Activated CD4-positive, alpha-beta T cell treated with anti-CD3 and anti-CD28 coated beads, Interleukin-2, amount 50 U/mL, for 1 hour (primary cell): Measurements from ENCODE around the gene MEGF11.

Source experiments
- DNase-seq: peaks from one replicate; pipeline ENCODE4 v3.0.0-alpha.2; 2020

MEGF11 gene

DNA sequence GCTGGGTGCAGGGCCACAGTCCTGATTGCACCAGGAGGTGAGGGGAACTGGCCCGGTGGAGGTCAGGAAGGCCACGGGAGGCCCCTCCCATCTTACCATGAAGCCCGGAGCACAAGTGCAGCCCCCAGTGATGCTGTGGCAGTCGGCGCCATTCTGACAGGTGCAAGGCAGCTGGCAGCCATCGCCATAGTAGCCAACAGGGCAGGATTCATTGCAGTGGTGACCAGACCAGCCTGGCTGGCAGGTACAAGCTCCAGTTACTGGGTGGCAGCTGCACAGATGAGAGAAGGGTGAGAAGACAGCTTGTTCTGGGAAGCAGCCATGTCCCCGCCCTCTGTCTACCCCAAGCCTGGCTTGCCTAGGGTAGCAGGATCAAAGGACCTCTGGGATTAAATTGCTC lies 296.1 kb downstream of the MEGF11 start:
- DNase-seq: no peak

DNA sequence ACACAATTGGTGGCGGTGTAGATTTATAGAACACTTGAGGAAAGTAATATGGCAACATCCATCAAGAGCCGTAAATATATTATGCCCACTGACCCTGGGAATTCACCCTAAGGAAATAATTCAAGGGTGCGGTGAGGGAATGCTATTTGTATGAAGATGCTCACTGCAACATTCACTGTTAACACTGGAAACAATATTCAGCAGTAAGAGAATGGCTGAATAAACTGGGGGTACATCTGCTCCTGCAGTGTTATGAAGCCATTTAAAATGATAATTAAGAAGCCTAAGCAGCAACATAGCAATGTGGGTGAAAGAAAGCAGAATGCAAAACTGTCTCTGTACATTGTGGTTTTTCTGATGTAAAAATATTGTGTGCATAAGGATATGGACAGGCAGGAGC lies 296.7 kb downstream of the MEGF11 start:
- no peak for DNase-seq

DNA sequence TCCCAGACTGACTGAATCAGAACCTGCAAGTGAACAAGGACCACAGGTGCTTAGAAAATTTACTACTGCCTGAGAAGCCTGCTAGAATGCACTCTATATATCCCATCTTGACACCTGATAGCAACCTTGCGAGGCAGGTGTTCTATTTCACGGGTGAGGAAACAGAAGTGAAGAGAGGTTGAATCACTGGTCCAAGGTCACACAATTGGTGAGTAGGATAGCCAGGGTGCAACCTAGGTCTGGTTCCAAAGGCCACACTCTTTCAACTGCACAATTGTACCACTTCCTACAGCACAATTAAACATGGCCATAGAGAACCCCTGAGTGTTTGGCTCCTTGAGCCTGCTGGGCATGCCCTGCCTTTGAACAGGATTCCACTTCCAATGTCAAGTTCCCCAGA lies 297.2 kb downstream of the MEGF11 start:
- no peak for DNase-seq

DNA sequence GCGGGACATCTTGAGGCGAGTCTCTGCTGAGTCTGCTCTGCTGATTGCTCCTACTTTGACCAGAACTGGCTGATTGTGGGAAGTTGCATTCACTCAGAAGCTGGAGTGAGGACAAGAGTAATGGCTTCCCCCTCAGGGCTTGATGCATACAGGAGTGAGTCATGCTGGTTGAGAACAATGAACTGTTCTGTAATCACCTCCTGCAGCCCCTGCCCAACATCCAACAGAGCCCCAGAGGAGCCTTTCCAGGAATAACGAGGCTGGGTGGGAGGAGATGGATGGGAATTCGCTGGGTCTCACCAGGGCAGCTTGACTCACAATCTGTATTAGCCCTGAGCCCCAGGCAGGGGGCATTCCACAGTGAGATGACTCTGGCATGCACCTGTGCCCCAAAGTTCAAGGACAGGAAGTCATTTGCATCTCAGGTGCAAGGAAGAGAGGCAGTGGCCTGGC lies 299.2 kb downstream of the MEGF11 start:
- DNase-seq: no peak

DNA sequence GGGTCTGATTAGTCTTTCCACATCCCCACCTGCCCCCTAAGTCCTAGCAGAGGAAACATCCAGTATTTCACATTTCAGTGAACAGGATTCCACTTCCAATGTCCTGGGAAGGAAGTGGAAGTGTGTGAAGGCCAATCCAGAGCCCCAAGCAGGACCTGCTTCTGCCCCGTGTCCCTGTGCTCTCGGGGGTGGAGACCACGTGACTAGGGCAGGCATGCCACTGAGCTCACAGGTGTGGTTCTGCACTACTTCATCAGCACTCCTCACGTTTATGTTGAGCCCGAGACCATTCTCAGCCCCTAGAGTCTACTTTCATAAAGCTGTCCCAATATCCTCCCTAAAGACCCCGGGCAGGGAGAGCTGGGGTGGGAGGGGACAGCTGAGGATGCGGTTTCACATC lies 299.9 kb downstream of the MEGF11 start:
- no peak for DNase-seq

DNA sequence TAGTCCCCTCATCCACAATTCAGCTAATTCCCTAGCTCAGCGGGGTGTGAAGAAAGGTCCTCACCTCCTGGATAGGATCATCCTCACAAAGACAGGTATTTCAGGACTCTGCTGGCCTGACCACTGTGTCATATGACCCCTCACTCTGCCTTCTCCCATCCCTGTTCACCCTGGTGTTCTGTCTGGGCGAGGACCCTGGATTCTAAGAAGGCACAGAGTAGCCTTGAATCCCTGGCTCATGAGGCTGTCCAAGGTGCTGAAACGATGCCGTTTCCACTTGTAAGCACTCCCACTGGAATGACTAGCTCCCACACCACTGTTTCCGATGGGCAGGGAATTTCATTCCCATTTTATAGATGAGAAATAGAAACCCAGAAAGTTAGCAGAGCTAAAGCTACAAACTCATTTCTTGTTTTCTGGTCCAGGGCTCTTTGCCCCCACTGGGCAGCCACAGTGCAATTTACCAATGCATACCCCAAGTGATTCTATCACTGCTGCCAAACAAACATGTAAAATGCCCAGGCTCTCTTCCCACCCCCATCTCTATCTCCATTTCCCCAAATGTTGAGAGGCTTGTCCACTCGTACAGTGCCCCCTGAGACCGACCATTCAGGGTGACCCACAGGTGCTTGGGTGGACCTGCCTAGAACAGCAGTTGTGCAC lies 301.0 kb downstream of the MEGF11 start:
- no peak for DNase-seq

DNA sequence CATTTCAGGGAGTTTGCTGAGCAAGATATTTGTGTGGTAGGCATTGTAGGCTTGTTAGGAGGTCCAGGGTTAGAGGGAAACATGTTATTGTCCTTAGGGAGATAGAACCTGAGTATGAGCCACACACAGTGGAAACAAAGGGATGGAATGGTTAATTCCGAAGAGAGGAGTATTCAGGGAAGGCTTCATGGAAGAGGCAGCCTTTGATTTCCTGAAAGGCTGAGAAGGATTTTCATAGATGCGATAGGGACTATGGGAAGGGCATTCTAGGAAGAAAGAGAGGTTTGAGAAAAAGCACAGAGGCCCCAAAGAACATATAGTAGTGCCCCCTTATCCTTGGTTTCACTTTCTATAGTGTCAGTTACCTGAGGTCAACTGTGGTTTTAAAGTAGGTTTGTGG lies 302.5 kb downstream of the MEGF11 start:
- DNase-seq: no peak

DNA sequence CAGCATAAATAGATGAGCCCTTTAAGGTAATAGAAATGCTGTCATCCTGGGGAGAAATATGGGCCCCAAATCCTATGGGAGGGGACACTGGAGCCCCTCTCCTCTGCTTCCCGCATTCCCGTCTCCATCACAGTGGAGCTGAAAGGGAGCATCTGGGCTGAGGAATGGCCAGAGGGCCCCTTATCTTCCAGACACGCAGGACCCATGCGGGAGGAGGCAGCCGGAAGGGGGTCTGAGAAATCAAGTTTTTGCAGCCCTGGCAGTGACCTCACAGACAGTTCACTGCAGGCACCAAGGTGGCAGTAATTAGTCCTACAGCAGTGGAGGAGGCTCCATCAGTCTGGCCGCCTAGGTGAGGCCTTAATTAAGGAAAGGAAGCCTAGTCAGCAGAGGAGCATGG lies 304.1 kb downstream of the MEGF11 start:
- DNase-seq: no peak

DNA sequence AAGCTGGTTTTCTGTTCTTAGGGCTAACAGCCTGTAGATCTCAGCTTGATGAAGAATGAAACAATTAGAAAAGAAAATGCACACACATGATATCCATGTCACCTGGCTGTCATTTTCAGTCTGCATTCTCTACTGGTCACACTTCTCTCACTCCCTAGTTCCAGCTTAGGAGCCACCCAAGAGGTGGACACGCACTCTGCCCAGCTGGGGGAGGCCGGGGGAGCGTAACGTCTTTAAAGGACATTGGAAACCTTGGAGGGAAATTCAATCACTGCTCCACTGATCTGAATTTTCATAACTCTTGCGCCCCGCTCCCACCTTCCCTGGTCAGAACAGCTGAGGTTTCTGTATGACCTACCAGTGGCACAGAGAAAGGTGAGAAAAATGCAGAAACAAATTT lies 304.5 kb downstream of the MEGF11 start:
- DNase-seq: no peak

DNA sequence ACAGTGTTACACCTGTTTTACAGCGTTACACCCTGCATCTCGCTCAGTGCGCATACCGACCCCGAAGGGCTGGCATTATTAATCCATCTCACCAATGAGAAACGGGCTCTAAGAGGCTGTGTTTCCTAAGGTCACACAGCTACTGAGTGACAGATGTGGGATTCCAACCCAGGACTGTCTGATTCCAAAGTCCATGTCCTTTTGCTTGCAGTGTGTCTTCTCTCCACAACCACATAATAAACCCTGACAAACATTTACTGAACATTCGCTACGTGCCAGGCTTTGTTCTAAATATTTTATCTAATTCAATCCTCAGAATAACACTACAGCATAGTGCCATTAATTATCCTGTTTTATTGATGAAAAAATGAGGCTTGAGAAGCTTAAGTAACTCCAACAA lies 305.2 kb downstream of the MEGF11 start:
- no peak for DNase-seq

DNA sequence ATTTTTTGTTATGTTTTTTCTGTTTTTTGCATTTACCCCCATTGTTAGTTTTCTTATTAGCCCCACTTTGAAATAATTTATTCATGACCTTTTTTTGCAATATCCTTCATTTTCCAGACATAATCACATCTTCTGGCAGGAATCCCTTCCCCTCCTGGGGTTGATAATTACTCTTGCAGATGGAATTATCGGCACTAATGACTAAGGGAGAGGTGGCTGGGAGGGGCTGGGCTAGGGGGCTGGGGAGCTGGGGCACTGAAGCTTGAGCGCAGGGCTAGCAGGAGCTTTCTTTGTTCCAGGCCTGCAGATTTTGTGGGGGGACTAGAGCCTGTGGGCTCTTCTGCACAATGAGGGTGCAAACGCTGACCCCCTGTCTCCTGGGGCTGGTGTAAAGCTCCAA lies 306.5 kb downstream of the MEGF11 start:
- no peak for DNase-seq

DNA sequence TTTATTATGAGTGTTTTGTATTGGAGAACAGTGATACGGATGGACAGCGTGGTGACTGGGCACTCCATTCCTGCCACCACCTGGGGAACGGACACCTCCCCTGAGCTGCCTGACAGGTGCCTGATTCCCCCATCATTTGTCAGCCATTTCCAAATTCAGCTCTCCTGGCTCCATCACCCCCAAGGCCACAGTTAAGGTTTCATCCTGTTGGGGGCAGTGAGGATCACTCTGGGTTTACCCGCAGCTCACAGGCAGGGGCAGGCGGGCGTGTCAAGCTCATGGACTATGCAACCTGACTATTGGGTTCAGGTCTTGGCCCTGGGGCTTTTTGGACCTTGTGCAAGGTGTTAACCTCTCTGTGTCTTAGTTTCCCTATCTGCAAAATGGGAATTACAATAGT lies 307.9 kb downstream of the MEGF11 start:
- DNase-seq: no peak

DNA sequence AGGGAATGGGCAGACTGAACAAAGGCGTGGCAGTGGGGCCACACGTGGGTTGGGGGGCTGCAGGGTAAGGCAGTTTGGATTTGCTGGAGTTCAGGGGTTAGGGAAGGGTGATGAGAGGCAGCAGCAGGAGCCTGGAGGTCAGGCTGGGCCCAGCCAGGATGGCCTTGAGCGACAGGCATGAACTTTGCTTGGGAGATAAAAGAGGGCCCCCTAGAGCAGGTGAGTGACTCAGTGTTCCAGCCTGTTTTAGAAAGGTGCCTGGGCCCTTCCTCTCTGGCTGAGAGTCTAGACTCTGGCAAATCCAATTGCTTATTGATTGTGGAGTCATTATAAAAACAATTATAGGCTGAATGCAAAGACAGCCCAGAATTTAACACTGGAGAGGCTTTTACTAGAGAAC lies 309.1 kb downstream of the MEGF11 start:
- no peak for DNase-seq

DNA sequence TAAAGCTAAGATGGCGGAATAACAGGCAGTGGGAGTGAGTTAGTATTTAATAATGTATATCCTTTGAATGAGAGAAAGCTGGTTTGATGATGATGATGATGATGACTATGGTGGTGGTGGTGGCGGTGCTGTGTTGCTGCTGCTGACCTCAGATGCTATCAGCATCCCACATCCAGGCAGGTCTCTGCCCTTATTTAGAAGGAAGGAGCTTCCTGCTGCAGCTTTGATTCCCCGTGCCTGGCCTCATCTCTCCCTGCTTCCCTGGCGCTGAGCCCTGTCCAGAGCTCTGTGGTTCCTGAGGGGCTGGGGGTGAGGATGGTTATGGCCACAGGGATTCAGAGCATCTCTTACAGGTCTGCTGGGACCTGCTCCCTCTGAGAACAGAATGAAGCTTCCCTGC lies 311.1 kb downstream of the MEGF11 start:
- DNase-seq: no peak

DNA sequence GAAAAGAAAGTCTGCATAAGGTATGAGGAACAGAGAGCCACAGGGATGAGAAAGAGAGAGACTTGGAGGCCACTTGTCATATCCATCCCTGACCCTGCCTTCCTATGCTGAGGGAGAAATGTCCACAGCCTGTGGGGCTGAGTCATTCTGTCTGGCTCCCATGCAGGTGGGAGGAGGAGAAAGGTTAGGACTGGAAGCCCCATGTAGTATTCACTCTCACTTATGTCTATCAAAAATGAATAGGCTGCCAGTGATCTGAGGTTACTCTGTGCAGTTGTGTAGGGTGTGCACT lies 313.0 kb downstream of the MEGF11 start:
- no peak for DNase-seq

DNA sequence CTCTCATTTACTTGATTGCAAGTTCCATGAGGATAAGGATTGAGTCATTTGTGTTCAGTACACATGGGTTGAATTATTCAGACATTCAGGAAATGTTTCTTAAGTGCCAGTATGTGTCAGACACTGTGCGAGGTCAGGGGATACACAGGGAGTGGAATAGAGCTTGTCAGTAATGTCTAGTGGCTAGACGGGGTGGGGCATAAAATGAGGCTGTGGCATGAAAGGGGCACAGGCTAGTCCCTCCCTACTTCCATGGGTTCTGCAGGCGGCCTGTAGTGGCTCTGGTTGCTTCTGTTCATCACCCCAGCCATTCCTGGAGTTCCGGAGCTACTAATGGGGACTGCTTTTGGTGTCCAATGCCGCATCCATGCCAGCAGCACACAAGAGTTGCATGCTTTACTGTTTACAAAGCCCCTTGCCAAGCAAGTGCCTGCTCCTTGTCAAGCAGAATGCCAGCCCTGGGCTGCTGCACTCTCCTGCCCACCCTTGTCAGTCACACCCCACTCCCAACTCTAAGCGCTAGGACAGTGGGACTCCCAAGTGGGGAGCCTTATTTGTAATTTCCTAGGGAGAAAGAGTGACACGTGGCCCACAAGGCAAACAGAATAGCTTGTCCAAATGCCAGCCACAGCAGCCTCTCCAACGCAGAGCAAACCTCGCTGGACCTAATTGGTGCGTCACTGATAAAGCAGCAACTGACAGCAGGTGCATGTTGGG lies 313.5 kb downstream of the MEGF11 start:
- no peak for DNase-seq

DNA sequence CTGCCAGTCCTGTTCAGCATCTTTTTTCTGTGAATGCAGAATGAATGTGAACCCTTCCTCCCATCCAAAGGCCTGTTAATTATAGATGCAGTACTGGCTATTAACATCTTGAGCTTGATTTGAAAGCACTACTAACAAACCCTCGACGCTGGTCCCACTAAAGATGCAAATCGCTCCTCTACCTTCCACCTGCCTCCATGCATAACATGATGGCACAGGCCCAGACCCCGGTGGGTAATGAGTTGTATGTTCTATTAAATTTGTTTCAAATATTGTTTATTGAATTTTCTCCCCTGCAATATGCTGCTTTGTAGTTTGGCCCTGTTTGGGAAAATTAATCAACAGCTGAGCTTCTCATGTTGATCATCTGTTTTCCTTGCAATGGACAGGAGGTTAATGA lies 314.9 kb downstream of the MEGF11 start:
- DNase-seq: no peak

DNA sequence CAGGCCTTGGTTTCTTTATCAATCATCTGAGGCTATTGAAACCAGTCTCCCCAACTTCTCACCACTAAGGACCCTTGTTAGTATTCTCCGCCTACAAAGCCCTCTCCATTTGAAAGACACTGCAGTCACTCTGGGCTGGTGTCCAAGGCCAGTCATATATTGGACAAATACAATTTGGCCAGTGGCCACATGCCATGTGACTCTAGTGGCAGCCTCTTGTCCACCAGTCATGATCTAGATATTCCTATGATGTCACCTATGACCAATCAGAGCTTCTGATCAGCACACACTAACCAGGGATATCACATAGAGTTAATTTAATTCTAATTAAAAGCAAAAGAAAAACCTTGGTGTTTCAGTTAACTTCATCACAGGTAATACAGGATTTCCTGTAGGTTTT lies 316.1 kb downstream of the MEGF11 start:
- DNase-seq: no peak

DNA sequence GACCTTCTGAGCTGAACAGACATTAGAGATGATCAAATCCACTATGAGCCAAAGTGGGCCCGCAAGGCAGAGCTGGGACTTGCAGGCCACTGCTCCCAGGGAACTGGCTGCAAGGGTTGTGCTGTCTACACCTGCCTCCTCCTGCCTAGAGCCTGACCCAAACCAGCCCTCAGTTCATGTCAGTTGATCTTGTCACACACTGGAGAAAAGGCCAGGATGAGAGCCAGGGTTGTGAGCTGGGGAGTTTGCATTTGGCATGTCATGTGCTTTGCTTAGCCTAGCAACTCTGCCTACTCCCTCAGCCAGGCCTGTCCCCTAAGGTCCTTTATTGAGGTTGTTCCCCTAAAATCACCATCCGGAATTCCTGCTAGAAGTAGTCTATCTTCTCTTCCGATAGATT lies 316.5 kb downstream of the MEGF11 start:
- no peak for DNase-seq

DNA sequence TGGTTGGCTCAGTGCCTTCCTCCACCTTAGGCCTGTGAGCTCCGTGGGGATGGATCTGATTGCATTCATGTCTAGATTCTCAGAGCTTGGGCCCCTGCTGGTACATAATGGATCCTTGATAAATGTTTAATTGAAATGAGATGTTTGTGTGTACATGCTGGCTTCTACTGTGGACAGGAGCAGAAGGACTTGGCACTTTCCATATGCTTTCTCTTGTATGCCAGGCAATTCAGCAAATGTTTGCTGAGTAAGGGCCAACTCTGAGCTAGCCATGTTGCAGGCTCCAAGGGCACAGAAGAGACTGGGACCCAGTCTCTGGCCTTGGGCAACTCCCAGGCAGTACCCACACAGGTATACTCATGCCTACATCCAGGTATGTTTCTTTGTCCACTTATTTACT lies 317.3 kb downstream of the MEGF11 start:
- DNase-seq: no peak

DNA sequence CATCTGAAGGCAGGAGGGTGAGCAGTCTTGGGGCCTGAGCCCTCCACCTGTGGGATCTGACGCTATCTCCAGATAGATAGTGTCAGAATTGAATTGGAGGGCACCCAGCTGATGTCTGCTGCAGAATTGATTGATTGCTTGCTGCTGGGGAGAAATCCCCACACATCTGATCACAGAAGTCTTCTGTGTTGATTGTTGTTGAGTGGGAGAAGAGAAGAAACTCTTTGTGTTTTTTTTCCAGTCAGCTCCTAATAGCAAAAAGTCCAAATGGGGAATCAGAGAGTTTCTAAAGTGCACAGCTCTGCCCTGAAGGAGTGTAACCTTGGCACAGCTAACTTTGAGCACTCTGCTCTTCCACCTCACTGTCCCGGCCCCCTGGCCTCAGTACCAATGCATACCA lies 318.2 kb downstream of the MEGF11 start:
- no peak for DNase-seq

DNA sequence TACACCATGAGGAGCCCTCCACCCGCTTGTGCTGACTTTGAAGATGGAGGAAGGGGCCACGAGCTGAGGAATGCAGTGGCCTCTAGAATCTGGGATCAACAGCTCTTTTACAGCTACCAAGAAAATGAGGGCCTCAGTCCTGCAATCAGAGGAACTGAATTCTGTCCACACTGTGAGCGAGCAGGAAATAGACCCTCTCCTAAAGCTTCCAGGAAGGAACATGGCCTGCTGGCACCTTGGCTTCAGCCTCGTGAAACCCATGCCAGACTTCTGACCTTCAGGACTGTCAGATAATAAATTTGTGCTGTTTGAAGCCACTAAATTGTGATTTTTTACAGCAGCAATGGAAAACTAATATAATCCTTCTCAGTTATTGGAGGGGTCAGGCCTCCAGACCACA lies 322.3 kb downstream of the MEGF11 start:
- no peak for DNase-seq

DNA sequence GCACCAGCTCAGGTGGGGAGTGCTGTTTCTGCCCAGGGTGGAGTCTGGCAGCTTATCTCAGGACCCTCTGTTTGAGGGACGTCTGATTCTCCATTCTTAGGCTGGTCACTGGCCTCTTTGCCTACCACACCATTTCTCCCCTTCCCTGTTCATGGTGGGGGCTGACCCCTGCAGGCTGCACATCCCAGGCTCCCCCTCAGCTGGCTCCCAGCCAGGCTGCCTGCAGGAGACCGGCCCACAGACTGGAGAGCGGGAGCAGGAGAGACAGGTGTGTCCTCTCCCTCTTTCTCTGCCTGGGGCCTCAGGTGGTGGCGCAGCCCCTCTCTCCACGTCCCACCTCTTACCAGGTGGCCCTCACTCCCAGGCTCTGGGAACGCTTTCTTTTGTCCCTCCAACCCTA lies 323.4 kb downstream of the MEGF11 start:
- no peak for DNase-seq

DNA sequence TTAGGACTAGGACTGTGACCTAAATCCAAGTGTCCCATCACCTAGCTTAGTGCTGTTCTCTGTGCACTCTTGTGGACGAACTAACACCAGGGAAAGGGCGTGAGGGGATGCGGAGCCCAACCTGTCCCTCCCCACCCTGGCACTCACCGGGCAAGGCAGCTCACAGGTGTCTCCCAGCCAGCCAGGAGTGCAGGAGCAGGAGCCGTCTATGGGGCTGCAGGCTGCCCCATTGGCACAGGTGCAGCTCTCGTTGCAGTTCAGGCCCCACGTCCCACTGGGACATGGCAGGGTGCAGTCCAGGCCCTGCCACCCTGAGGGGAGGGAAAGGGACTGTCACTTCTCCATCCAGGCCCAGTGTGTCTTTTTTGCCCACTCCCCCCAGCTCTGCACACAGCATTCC lies 324.0 kb downstream of the MEGF11 start:
- DNase-seq: no peak

DNA sequence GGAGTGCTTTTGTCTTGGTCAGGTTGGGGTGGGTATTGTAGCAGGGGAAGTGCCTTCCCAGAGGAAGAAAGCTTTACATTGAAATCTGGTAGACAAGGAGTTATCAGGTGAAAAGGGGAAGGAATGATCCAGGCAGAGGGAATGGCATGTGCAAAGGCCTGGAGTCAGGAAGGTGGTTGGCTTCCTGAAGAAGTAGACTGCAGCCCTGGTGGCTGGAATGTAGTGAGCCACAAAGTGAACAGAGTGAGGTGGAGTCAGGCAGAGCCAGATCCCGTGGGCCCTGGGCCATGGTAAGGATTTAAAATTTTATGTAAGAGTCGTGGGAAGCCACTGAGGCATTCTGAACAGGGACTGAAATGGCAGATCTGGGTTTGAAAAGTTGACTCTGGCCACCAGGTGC lies 326.0 kb downstream of the MEGF11 start:
- no peak for DNase-seq
